ENCODE measurements around the gene EFEMP1. TPM values are rescaled to one million over a fixed set of nuclear protein-coding genes. Genes with fewer than 3 reads are reported as not detected.
A peak's percentile ranks its signal among the peaks of the same experiment; 100 is the strongest.
"Not testable (repeated sequence)": the region's sequence is repeated elsewhere in the genome, so short reads cannot be mapped to it uniquely, and the experiment has no call there.

EFEMP1 gene
- total RNA-seq, 1 experiment from 2014 or later, result 292 TPM

DNA sequence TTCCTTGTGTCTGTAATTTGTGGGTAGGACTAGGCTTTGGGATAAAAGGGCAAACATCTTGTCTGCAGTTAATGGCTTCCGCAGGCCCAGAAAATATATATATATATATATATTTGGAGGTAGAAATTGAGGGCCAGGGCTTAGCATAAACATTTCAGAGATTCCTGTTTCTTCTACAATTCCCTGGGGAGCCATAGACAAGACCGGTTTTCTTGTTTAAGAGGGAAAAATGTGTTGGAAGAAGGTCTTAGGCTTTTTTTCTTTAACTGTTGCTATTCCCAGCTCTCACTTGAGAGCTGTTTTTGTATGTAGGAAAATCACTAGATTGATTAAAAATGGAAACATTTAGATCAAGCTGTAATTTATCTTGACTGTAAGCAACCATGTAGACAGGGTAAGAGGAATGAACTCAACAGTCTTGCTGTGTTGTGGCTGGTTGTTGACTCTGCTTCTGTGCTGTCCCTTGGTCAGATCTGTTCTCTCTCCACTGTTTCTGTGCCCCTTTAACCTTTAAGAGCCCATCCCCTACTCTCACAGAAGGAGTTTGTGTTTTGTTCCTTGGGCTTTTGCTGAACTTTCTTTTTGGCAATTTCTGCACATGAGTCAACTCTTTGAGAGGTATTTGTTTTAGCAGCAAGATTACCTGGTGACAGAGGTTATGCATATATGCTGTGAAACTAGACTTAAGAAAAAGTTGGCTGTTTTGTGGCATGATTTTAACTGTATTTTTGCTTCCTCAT, 58.3 kb downstream of the EFEMP1 start:
- DNase-seq (ENCODE audit: low read depth), result no peak

DNA sequence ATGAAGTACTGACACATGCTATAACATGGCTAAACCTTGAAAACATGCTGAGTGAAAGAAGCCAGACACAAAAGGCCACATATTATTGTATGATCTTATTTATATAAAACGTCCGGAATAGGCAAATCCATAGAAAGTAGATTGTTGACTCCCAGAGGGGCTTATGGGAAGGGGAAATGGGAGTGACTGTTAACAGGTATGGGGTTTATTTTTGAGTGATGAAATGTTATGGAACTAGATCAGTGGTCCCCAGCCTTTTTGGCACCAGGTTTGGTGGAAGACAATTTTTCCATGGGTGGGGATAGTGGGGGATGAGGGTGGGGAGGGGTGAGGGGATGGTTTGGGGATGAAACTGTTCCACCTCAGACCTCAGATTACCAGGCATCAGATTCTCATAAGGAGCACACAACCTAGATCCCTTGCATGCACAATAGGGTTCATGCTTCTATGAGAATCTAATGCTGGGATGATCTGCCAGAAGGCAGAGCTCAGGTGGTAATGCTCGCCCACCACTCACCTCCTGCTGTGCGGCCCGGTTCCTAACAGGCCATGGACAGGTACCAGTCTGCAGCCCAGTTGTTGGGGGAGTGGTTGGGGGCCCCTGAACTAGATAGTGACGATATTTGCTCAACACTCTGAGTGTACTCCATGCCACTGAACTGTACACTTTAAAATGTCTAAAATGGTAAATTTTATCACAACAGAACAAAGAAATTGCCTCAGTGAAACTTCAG, 59.1 kb downstream of the EFEMP1 start:
- no peak for DNase-seq (ENCODE audit: low read depth)

DNA sequence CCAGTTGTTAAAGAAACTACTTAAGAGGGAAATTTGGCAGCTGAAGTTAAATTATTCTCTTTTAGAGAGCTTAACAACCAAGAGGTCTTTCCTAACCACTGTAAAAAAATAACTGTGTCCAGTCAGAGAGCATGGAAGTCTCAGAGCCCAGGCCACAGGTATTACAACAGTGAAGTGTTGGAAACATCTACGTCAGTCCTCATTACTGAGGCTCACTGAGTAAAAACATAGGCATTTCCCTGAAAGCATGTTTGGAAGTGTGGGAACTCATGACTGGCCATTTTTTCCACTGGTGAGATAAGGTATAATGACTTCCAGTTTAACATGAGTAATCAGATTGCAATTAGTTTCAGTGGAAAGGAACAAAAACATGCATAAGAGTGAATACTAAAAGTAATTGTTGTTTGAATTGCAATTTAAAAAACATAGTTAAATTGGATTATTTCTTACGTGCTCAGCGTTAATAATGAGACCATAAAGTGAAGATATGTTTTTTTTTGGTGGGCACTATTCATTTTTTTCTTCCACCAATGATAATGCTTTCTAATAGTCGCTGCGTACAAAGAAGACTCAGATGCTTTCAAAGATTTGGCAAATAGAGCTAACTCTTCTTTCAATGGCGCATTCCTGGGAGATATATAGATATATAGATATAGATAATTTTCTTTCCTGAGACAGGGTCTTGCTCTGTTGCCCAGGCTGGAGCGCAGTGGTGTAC, 60.8 kb downstream of the EFEMP1 start:
- DNase-seq (ENCODE audit: low read depth), result peak; percentile 94

DNA sequence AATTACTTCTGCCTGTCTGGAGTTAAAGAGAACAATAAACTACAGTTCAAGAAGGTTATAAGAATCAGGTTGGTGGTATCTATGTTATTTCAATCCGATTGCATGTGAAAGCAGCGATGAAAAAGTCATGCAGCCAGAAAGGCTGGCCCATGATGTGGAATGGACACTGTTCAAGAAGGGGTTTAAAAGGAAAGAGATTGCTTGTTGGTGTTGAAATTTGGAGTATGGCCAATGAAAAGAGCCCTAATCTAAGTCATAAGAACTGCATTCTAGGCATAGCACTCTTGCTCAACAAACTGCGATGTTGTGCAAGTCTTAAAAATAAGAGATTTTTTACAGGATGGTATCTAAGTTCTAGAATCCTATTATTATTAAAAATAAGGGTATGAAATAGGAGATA, 61.3 kb downstream of the EFEMP1 start:
- DNase-seq (ENCODE audit: low read depth), result peak; percentile 59

DNA sequence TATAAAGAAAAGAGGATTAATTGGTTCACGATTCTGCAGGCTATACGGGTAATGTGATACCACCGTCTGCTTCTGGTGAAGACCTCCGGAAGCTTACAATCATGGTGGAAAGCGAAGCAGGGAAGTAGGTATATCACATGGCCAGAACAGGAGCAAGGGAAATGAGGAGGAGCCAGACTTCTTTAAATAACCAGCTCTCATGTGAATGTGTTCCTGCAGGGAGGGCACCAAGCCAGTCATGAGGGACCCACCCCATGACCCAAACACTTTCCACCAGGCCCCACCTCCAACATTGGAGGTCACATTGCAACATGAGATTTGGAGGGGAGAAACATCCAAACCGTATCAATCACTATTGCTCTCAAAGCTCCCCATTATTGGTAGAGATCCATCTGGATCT, 61.8 kb downstream of the EFEMP1 start:
- no peak for DNase-seq (ENCODE audit: low read depth)

DNA sequence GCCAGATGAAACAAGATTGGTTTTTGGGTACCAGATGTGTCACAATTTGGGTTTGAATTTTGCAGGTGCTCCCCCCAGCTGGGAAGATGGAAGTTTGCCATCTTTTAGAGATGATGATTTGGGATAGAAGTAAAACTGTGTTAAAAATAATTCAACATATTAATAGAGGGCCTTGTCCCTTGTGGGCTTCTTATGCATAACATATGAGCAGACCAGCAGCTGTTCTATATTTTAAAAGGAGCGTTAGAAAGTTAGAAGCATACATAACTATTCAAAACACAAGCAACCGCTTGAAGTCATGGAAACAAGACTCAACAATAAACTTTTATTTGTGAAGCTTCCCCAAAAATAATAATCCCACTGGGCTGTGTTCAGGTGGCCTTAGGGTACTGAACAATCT, 62.8 kb downstream of the EFEMP1 start:
- no peak for DNase-seq (ENCODE audit: low read depth)

DNA sequence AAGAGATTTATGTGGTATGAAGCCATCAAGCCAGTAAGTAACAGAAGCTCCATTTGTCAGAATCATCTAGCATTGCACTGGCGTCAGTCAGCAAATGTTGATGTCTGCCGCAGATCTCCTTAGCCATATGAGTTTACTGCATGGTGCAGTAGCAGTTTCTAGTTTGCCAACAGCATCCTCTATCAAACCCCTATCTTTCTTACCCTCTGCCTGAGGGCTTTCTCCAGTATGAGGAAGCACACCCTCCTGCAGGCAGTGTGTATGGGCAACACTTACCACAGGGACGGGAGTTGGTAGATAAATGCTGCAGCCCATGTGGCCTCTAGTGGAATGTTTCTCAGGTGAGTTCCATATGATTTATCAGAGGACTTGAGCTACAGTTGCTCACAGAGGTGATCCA, 63.7 kb downstream of the EFEMP1 start:
- no peak for DNase-seq (ENCODE audit: low read depth)

DNA sequence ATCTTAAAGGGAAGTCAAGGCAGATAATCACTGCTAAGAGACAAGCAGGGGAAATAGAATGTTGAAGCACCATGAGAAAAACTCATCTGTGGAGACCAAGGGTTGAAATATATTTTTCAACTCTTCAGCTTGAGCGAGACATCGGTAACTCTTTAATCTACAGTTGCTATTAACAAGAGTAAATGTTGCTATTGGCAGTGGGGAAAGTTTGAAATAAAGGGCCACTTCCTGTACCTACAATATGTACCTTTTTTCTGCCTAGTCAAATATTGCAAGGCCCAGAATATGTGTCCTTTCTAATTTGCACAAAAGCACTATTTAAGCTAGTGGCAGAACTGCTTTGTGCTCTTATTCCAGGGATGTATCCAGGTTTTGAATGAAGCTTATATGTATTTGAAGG, 65.8 kb downstream of the EFEMP1 start:
- no peak for DNase-seq (ENCODE audit: low read depth)

DNA sequence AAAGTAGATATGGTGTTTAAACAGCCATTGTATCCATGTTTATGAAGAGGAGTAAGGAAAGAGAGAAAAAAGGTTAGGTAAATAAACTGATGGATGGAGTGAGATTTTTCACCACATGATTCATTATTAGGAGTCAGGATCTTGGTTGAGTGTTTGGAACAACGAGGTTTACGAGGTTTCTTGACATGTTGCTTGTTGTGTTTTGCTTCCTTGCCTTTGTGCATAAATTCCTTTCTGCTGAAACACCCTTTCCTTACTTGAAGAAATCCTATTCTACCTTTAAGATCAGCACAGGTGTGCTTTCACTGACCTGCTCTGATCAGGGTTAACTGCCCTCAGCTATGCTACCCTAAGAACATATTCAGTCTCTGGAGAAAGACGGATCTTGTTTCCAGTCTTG, 66.6 kb downstream of the EFEMP1 start:
- no peak for DNase-seq (ENCODE audit: low read depth)

DNA sequence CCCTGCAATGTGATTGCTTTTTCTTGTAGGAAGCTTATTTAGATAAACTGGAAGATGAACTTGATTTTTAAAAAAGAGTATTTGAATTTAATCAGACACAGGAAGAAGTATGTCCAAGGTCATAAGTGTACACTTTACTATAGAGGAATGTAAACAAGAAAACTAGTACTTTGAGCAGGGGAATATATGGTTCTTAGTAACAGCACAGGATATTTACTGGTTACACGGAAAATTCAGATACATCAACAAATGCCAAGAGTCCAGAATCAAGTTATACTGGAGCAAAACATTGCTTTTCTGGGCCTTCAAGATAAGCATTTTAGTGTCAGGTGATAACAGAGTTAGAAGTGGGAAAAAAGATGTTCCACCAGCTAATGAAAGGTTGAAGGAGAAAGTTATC, 75.5 kb downstream of the EFEMP1 start:
- no peak for DNase-seq (ENCODE audit: low read depth)

DNA sequence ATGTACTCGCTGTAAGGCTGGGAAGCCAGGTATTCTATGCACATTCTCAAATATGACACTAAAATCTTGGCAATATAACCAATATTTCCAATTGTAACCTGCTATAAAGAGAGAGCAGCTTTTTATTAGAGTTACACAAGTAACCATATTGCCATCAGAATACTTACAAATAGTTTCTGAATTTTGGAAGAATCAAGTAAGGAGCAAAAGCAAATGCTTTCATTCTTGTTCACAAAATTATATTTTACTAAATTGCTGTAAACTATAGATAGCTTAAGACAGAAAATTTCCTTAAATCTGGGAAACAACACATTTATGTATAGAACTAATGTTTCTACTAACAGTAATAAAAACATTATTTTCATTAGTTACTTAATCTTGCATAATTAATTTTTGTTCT, 77.2 kb downstream of the EFEMP1 start:
- DNase-seq (ENCODE audit: low read depth), result no peak

DNA sequence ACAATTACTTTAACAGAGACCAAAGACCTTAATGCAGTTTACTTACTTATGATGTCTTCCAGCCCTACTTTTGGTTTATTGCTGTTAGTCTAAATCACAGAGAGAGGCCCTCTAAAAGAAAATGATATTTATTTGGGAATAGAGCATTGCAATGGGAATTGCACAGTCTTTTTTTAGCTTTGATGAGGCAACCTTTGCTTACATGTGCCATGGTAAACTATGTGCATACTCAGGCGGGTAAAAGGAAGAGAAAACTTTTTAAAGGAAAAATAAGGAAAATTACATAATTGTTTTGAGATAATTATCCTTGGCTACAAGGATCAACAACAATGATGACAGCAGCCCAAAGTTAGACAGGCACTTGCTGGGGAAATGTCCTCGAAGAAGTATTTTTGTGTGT, 78.6 kb downstream of the EFEMP1 start:
- no peak for DNase-seq (ENCODE audit: low read depth)

DNA sequence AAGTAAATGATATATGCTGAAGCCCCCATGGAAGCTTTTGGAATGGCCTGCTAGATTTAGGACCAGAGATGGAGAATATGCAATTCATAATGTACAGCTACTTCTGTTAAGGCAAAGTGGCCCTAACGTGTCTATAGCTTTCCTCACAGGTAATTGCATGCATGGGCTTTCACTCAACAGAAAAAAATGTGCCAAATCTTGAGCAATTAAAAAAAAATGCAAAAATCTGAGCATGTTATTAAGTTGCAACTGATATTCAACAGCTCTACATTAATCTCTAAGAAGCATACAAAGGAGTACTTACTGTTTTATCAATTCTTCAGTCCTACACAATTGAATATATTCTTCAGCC, 79.6 kb downstream of the EFEMP1 start:
- DNase-seq (ENCODE audit: low read depth), result no peak

DNA sequence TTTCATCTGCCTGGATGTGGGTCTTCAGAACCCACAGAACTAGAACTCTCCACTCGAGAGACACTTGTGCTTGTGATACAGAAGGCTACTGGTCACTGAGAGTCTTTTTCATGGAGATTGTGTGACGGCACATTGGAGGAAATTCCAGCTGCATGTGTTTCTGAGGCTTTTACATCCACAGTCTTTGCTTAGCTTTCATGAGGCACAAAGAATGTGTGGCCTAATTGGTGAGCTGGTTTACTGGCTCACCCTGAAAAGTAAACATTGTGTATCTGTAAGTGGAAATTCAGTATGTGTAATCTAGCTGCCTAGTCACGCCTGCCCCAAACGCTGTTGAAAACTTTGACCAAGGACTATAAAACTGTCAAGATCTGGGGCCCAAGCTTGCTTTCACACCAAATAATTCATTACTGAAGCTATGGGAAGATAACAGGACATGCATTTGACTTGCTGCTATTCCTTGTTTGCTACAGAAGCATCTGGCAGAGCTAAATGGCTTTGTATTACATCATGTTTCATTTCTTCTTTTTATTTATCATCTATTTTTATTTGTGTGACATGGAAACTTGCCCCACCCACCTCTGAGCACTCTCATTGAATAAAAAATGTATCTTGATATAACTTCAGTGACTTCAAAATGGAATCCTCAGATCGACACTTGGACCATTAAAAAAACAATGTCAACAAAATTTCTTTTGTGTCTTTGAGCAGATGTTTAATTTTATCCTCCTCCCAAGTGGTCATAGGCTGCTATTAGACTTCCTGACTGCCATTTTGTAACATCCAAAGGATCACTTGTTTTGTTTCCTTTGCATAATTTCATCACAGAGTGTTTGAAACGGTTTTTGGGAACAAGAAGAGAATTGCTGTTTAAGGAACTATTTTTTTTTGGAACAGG, 80.2 kb downstream of the EFEMP1 start:
- DNase-seq (ENCODE audit: low read depth), result peak; percentile 94

DNA sequence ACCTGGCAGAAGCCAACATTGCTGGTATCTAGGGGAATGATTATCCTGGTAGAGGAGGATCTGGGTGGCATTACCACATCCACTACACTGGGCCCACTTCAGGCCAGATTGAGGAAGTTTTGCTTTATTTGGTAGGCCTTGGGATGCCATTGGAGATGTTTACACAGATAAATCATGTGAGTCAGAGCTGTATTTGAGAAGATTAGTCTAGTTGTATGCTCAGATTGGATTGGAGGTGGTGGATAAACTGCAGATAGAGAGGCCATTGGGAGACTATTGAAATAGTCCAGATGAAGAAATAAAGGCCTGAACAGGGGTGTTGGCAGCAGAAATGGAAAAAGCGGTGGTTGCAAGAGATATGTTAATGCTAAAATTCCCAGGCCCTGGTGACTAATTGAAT, 81.5 kb downstream of the EFEMP1 start:
- DNase-seq (ENCODE audit: low read depth), result peak; percentile 59

DNA sequence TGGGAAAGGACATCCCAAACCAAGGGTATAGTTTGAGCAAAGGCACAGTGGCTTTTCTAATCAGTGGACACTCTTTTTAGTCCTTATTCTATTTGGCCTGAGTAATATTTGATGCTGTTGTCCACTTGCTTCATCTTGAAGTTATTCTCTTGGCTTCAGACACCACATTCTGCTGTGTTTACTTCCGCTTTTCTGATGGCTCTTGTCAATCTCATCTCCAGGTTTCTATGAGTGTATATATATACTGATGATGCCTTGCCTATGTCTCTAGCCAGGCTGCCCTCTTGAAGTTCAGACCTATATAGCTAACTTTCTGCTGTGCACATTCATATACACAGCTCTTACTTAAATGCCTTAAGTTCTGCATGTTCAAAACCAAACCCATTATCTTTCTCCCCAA, 83.1 kb downstream of the EFEMP1 start:
- no peak for DNase-seq (ENCODE audit: low read depth)

DNA sequence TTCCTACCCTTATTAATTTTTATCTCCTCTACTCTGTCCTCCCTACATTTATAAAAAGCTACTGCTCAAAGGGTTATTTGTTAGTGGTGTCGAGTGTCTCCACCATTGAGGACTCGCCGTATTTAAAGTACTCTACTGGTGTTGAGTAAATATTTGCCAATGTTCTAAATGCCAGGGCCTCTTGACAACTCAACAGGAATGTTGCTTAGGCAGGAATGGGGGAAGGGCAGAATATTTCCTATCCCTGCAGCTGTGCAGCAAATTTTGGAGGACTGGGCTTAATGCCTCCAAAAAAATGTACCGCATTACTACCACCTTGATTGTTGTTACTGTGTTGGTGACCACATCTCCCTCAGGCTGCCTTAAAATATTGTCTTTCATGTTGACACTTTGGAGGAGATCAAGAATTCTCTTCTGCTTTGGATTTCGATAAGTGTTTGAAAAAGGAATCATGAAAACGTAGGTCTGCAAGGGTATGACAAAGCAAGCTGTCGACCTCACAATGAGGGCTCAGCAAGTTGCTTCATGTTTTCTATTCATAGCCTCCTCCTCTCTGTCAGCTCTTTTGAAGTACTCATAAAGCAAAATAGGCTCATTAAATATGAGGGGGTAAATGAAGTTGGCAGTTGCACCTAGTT, 84.3 kb downstream of the EFEMP1 start:
- DNase-seq (ENCODE audit: low read depth), result no peak

DNA sequence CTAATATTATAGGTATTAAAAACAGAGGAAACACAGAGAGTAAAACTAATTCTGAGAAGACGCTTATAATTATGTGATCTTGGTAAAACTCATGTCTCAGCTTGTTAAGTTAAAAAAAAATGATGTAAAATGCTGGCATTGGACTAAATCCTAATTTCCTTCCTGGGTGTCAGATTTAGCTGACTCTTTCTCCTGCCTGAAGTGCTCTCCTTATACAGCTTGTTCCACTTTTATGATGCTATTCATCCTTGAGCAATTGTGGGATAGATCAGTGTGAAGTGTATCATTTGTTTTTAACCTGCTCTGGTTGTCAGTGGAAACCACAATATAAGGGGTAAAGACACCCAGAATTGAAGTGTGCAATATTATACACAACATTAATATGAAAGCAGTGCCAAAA, 84.9 kb downstream of the EFEMP1 start:
- DNase-seq (ENCODE audit: low read depth), result no peak

DNA sequence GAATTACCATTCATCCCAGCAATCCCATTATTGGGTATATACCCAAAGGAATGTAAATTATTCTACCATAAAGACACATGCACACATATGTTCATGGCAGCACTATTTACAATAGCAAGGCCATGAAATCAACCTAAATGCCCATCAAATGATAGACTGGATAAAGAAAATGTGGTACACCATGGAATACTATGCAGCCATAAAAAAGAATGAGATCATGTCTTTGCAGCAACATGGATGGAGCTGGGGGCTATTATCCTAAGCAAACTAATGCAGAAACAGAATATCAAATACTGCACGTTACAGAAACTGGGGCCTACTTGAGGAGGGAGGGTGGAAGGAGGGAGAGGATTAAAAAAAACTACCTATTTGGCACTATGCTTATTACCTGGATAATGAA, 85.5 kb downstream of the EFEMP1 start:
- not testable (repeated sequence) for DNase-seq (ENCODE audit: low read depth)

DNA sequence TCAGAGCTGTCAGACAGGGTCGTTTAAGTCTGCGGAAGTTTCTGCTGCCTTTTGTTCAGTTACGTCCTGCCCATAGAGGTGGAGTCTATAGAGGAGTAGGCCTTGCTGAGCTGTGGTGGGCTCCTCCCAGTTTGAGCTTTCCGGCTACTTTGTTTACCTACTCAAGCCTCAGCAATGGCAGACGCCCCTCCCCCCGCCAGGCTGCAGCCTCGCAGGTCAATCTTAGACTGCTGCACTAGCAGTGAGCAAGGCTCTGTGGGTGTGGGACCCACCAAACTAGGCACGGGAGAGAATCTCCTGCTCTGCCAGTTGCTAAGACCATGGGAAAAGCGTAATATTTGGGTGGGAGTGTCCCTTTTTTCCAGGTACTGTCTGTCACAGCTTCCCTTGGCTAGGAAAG, 86.5 kb downstream of the EFEMP1 start:
- DNase-seq (ENCODE audit: low read depth), result no peak

DNA sequence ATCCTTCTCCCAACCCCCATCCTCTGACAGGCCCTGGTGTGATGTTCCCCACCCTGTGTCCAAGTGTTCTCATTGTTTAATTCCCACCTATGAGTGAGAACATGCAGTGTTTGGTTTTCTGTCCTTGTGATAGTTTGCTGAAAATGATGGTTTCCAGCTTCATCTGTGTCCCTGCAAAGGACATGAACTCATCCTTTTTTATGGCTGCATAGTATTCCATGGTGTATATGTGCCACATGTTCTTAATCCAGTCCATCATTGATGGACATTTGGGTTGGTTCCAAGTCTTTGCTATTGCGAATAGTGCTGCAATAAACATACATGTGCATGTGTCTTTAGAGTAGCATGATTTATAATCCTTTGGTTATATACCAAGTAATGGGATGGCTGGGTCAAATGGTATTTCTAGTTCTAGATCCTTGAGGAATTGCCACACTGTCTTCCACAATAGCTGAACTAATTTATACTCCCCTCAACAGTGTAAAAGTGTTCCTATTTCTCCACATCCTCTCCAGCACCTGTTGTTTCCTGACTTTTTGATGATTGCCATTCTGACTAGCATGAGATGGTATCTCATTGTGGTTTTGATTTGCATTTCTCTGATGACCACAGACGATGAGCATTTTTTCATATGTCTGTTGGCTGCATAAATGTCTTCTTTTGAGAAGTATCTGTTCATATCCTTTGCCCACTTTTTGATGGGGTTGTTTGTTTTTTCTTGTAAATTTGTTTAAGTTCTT, 91.7 kb downstream of the EFEMP1 start:
- not testable (repeated sequence) for DNase-seq (ENCODE audit: low read depth)

Measured in Daoy (cell line).